Fibroblast of the aortic adventitia (primary cell): ENCODE data around the gene TPPP2. TPM values are rescaled to one million over a fixed set of nuclear protein-coding genes. Genes with fewer than 3 reads are reported as not detected.

Experiments
- DNase-seq: peaks from one replicate; pipeline ENCODE4 v3.0.0-alpha.2; 2010; ENCODE audit warnings: low read depth
- H3K4me3 ChIP-seq: 2 replicates; pipeline ENCODE4 v1.5.1; 2011; ENCODE audit warnings: low read depth, mild to moderate bottlenecking, control low read depth, low read length, moderate library complexity
- total RNA-seq: library from RNA; depleted of rRNA; stranded (reverse); fragments of >200 nt; gene quantifications from 2 replicates; pipeline ENCODE4 v1.2.3, GENCODE V29; 2012; ENCODE audit warnings: low replicate concordance
- TF ChIP-seq, protein P1 (sequence below): IDR thresholded peaks from 2 replicates; pipeline ENCODE4 v1.5.1; 2011; ENCODE audit warnings: mild to moderate bottlenecking, low read length, control low read depth, inconsistent platforms; ENCODE audit not compliant: insufficient read depth

The TPPP2 gene
- total RNA-seq, 1 donor: not detected

DNA sequence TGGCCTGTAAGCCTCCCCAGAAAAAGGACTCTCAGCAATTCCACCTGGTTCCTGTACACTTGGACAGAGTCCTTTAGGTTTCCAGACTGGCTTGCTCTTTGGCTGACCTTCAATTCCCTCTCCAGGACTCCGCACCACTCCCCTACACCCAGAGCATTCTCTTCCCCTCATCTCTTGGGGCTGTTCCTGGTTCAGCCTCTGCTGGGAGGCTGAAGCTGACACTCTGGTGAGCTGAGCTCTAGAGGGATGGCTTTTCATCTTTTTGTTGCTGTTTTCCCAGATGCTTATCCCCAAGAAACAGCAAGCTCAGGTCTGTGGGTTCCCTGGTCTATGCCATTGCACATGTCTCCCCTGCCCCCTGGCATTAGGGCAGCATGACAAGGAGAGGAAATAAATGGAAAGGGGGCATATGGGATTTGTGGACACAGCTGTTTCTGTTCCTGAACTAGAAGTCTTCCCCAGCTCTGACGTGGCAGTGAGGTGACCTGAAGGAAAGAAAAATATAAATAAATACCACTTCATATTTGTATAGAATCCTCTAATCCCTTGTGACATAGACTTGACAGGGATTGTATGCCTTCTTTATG, 13.5 kb downstream of the TPPP2 start:
- DNase-seq: no peak
- H3K4me3 ChIP-seq: no peak overlapping the region
- TF ChIP-seq, protein P1, sequence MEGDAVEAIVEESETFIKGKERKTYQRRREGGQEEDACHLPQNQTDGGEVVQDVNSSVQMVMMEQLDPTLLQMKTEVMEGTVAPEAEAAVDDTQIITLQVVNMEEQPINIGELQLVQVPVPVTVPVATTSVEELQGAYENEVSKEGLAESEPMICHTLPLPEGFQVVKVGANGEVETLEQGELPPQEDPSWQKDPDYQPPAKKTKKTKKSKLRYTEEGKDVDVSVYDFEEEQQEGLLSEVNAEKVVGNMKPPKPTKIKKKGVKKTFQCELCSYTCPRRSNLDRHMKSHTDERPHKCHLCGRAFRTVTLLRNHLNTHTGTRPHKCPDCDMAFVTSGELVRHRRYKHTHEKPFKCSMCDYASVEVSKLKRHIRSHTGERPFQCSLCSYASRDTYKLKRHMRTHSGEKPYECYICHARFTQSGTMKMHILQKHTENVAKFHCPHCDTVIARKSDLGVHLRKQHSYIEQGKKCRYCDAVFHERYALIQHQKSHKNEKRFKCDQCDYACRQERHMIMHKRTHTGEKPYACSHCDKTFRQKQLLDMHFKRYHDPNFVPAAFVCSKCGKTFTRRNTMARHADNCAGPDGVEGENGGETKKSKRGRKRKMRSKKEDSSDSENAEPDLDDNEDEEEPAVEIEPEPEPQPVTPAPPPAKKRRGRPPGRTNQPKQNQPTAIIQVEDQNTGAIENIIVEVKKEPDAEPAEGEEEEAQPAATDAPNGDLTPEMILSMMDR: no peak

DNA sequence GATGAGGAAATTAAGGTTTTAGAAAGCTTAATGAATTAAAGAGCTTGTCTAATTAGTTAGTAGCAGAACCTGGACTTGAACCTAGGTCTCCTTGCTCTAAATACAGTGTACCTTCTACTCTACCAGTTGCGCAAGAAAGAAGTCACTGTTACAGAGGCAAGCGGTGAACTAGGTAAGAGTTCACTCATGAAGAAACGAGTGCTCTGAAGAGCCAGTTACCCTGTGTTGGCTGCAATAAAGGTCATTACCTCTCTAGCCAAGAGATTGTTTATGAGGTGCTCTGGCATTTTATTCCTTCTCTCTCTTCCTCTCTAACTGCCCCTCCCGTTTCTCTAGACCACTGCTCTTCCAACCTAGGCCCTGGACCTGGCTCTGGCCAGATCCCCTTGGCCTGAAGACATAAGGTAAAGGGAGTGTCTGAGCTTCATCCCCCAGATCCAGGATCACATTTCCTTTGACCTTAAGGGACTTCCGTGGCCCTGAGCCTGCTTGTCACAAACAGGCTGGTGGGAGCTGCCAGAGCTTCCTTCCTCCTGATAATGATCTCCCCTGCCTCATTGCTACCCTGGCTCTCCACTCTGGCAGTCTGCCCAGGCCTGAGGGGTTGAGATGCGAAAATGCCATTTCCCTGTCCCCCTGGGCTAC, 14.1 kb downstream of the TPPP2 start:
- no peak overlapping the region for H3K4me3 ChIP-seq
- DNase-seq: no peak
- TF ChIP-seq, protein P1: no peak

DNA sequence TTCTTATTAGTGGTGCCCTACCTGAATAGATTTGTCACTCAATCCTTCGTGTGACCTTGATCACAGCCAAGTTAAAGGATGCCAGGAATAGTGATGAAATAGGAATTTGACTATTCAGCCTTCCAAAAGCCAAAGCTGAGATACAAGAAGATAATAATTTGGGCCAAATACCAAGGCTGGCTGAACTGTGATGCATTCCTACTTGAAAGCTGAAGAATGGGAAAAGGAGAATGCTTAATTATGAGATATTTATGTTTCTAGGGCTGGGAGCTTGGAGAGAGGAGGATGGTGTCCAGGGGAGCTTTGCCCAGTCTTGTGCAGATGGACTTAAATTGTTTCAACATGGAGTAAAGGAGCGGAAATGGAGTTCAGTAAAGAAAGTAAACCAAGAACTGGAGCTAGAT, 17.4 kb downstream of the TPPP2 start:
- DNase-seq: peak; percentile 92
- no peak overlapping the region for H3K4me3 ChIP-seq
- TF ChIP-seq, protein P1: no peak

DNA sequence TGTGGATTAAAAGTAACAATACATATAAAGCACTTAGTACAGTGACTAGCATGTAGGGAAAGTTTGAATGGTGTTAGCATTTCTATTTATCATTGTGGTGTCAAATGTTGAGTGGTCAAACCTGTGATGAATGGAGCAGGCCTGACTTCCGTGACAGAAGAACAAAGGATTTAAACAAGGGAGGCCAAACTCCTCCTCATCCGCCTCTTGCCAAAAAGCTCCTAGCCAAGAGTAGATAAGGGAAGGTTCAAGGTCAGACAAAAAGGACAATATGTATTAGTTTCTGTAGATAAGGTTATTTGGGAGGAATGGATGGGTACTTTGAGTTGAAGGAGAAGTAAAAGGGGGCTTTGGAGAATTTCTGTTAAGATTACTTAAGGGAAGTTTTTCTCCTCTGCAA, 18.6 kb downstream of the TPPP2 start:
- H3K4me3 ChIP-seq: no peak overlapping the region
- peak; percentile 59 for DNase-seq
- TF ChIP-seq, protein P1: no peak

DNA sequence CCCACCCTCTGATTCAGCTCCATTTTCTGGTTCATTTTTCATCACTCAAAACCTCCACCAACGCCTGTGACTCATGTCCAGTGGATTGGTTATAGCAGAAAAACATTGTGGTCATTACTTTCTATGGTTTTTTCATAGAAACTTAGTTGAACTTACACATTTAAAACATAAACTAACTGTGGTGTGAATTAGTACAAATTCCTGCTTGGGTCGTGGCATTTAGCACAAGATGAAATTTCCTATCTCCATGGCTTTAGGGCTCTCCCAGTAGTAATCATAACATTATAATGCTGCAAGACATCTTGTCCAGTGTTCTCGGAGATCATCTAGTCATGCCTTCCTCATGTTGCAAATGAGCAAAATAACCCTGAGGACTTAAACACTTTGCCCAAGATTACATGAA, 19.3 kb downstream of the TPPP2 start:
- TF ChIP-seq, protein P1: no peak
- no peak overlapping the region for H3K4me3 ChIP-seq
- DNase-seq: peak; percentile 62

DNA sequence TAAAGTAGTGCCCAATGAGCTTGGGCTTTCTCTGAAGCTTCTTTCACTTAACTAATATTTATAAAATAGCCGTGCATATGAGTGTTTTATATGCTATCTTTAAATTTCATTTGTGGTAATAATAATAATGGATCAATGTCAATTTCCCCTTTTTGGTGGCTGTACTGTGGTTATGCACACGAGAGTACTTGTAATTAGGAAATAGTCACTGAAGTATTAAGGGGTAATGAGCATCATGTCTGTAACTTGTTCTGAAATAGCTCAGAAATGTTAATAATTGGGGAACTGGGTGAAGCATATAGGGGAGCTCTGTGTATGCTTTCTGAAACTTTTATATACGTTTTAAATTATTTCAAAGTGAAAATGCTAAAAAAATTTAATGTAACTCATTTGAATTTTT, 20.6 kb downstream of the TPPP2 start:
- no peak overlapping the region for H3K4me3 ChIP-seq
- TF ChIP-seq, protein P1: no peak
- no peak for DNase-seq
